ENCODE measurements around the gene CSNK1G3. TPM values are rescaled to one million over a fixed set of nuclear protein-coding genes. Genes with fewer than 3 reads are reported as not detected.

The CSNK1G3 gene
- total RNA-seq, 1 donor from 2014 or later: 66.0 TPM

- DNase-seq: no peak
These were observed 139.3 kb downstream of the CSNK1G3 start for GRCh38 chr5:123651234-123651633.

- no peak for DNase-seq
These were observed 147.0 kb downstream of the CSNK1G3 start for GRCh38 chr5:123659011-123659410.

DNA sequence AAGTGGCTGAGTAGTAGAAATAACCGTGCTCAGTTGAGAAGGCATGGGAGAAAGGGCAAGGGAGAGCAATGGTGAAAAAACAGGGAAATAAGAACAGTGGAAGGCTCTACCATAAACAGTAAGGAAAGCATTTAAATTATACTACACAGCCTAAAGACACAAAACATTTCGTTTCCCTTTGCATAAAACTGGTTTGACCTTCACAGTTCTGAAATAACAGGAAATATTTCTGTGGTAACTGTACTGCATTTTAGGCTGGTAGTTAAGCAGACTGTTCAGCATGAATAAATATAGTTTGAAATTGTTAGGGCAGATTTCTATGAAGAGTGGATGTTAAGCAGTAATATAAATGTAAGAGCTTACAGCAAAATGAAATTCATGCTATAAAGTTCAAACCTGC lies 147.5 kb downstream of the CSNK1G3 start:
- peak; percentile 31 for DNase-seq

DNA sequence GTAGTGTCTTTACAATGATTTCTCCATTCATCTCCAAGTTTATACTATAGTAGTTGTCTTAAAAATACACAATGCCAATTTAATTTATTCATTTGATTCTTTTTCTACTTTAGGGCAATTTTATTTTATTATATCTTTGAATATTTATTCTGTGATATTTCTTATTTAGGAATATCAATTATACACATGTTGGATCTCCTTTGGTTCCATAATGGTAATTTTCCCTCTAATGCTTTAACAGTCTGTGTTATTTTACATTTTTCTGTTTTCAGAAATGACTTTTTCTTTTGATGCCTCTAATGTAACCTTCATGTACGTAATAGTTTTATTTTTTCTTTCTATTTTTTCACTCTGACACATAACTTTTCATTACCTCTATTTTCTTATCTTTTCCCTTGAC lies 153.0 kb downstream of the CSNK1G3 start:
- DNase-seq: no peak

GRCh38 chr5:123665822-123666371 lies 153.9 kb downstream of the CSNK1G3 start:
- no peak for DNase-seq

Other genes with a start within 250 kb of the CSNK1G3 start
- gene CEP120, start 88.8 kb upstream of the CSNK1G3 start, total RNA-seq: 15.9 and 17.9 TPM in 2 replicates